ENCODE results near the gene SMAD6. TPM values are rescaled to one million over a fixed set of nuclear protein-coding genes. Genes with fewer than 3 reads are reported as not detected.

SMAD6 gene
- total and polyA plus RNA-seq, 9 of the 15 experiments (the other 6 are each of a cell fraction or from before 2014, with no cell fraction given) = 0.10 to 15.5 (median 3.7) TPM

DNA sequence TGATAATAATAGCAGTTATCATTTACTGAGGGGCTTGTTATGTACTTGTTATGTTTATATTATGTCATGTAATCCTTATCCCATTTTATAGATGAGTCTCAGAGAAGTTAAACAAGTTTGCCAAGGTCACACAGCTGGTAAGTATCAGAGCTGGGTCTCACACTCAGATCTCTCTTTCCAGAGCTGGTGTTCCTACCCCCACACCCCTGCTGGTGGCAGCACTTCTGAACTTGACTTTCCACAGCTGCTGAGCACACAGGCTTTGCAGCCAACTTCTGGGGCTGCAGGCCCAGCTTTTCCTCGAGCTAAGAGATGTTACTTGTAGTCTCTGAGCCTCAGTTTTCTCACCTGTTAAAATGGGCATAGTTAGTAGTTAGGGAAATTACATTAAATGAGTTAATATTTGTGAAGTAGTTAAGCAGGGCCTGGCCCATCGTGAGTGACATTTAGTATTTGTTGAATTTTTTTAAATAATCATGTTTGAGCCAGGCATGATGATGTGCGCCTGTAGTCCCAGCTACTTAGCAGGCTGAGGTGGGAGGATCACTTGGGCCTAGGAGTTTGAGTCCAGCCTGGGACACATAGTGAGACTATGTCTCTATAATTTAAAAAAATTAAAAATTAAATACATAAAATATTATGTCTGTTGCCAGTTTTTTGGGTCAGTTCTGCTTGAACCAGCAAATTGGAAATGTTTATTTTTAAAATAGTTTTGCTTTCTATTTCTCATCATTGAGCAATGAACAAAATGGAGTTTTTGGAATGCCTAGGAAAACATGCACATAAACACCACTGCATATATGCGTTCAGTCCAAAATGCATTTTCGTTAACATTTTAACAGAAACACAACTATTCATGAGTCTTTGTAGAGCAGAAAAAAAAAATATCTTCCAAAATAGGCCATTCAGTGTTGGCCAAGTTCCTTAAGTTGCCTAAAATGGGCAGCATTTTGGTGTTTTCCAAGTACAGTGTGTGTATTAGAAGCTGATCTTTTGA, 87.3 kb downstream of the SMAD6 start (continued):
- TF ChIP-seq, protein P1, sequence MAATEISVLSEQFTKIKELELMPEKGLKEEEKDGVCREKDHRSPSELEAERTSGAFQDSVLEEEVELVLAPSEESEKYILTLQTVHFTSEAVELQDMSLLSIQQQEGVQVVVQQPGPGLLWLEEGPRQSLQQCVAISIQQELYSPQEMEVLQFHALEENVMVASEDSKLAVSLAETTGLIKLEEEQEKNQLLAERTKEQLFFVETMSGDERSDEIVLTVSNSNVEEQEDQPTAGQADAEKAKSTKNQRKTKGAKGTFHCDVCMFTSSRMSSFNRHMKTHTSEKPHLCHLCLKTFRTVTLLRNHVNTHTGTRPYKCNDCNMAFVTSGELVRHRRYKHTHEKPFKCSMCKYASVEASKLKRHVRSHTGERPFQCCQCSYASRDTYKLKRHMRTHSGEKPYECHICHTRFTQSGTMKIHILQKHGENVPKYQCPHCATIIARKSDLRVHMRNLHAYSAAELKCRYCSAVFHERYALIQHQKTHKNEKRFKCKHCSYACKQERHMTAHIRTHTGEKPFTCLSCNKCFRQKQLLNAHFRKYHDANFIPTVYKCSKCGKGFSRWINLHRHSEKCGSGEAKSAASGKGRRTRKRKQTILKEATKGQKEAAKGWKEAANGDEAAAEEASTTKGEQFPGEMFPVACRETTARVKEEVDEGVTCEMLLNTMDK (IDR thresholded peaks at IDR 0.05; ENCODE audit: borderline replicate concordance, insufficient read depth, low read depth, low read length, poor library complexity, severe bottlenecking) = peak; percentile 18
- TF ChIP-seq SMC3 (conservative IDR thresholded peaks at IDR 0.05; ENCODE audit: insufficient read depth, low read depth, low read length) (0 out of 2 replicates have a peak, but pooled peaks have one; percentile 40), KDM1A (IDR thresholded peaks at IDR 0.05) (0 out of 4 replicates have a peak, but pooled peaks of 1 of the 2 experiments have one; percentile 7), ZFP36 (IDR thresholded peaks at IDR 0.05; ENCODE audit: low read depth, low read length, partially characterized antibody) (peak; percentile 59), SAP30 (IDR thresholded peaks at IDR 0.05; ENCODE audit: borderline replicate concordance, insufficient read depth, low read depth, low read length, poor library complexity, severe bottlenecking) (no peak), MAFG (tag; conservative IDR thresholded peaks at IDR 0.05) (no peak), MAZ (CRISPR knock-in tag; conservative IDR thresholded peaks at IDR 0.05 in 1 of 2, IDR thresholded peaks at IDR 0.05 in 1 of 2) (peak in 1 of 2 experiments; percentile 39; a peak in 1 of 4 replicates), NFYB (IDR thresholded peaks at IDR 0.05; ENCODE audit: extremely low read depth, insufficient read length) (no peak), RAD21 (CRISPR knock-in tag; conservative IDR thresholded peaks at IDR 0.05 in 1 of 2, IDR thresholded peaks at IDR 0.05 in 1 of 2) (peak; percentile 47 to 80), NCOR1 (IDR thresholded peaks at IDR 0.05) (0 out of 2 replicates have a peak, but pooled peaks have one; percentile 13), RBM25 (IDR thresholded peaks at IDR 0.05; ENCODE audit: low read depth, low read length, severe bottlenecking) (peak; percentile 80), CBX8 (IDR thresholded peaks at IDR 0.05; ENCODE audit: borderline replicate concordance, extremely low read depth, low read depth, low read length, poor library complexity, severe bottlenecking) (no peak), ARNT (IDR thresholded peaks at IDR 0.05) (0 out of 4 replicates have a peak, but pooled peaks of 1 of the 2 experiments have one; percentile 26)
- TF ChIP-seq, protein P2, sequence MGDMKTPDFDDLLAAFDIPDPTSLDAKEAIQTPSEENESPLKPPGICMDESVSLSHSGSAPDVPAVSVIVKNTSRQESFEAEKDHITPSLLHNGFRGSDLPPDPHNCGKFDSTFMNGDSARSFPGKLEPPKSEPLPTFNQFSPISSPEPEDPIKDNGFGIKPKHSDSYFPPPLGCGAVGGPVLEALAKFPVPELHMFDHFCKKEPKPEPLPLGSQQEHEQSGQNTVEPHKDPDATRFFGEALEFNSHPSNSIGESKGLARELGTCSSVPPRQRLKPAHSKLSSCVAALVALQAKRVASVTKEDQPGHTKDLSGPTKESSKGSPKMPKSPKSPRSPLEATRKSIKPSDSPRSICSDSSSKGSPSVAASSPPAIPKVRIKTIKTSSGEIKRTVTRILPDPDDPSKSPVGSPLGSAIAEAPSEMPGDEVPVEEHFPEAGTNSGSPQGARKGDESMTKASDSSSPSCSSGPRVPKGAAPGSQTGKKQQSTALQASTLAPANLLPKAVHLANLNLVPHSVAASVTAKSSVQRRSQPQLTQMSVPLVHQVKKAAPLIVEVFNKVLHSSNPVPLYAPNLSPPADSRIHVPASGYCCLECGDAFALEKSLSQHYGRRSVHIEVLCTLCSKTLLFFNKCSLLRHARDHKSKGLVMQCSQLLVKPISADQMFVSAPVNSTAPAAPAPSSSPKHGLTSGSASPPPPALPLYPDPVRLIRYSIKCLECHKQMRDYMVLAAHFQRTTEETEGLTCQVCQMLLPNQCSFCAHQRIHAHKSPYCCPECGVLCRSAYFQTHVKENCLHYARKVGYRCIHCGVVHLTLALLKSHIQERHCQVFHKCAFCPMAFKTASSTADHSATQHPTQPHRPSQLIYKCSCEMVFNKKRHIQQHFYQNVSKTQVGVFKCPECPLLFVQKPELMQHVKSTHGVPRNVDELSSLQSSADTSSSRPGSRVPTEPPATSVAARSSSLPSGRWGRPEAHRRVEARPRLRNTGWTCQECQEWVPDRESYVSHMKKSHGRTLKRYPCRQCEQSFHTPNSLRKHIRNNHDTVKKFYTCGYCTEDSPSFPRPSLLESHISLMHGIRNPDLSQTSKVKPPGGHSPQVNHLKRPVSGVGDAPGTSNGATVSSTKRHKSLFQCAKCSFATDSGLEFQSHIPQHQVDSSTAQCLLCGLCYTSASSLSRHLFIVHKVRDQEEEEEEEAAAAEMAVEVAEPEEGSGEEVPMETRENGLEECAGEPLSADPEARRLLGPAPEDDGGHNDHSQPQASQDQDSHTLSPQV (IDR thresholded peaks at IDR 0.05) = no peak

Data from K562 (cell line).